Retinal pigment epithelial cell (primary cell): Measurements from ENCODE around the gene KIRREL2.
A peak's percentile ranks its signal among the peaks of the same experiment; 100 is the strongest.

Experiments used
- DNase-seq: peaks from one replicate; pipeline ENCODE4 v3.0.0-alpha.2; 2010; ENCODE audit warnings: low read depth
- H3K4me3 ChIP-seq: 2 replicates; pipeline ENCODE4 v1.5.1; 2011; ENCODE audit warnings: mild to moderate bottlenecking, low read length, control low read depth, moderate library complexity
- CTCF ChIP-seq: conservative IDR thresholded peaks from 2 replicates; pipeline ENCODE4 v1.5.1; 2011; ENCODE audit warnings: low read depth, low read length, control low read depth, inconsistent platforms

The KIRREL2 gene

GRCh38 chr19:35816846-35817245 lies 39.9 kb upstream of the KIRREL2 start:
- DNase-seq: no peak

GRCh38 chr19:35818445-35818844 lies 38.3 kb upstream of the KIRREL2 start:
- no peak for TF ChIP-seq CTCF
- no peak overlapping the region for H3K4me3 ChIP-seq
- no peak for DNase-seq

More at GRCh38 chr19:35816846-35817245, 39.9 kb upstream of the KIRREL2 start:
- no peak for TF ChIP-seq CTCF
- H3K4me3 ChIP-seq: no peak overlapping the region

- H3K4me3 ChIP-seq: no peak overlapping the region
- no peak for TF ChIP-seq CTCF
- no peak for DNase-seq
Measured at GRCh38 chr19:35822579-35822978, 34.1 kb upstream of the KIRREL2 start.

GRCh38 chr19:35824150-35824549 lies 32.6 kb upstream of the KIRREL2 start:
- H3K4me3 ChIP-seq: no peak overlapping the region
- no peak for TF ChIP-seq CTCF
- DNase-seq: no peak

GRCh38 chr19:35828692-35829301 lies 27.9 kb upstream of the KIRREL2 start:
- no peak overlapping the region for H3K4me3 ChIP-seq
- no peak for TF ChIP-seq CTCF
- DNase-seq: peak; percentile 14

- TF ChIP-seq CTCF: no peak
- H3K4me3 ChIP-seq: no peak overlapping the region
- no peak for DNase-seq
Measured at GRCh38 chr19:35830986-35831385, 25.7 kb upstream of the KIRREL2 start.

GRCh38 chr19:35832054-35832453 lies 24.7 kb upstream of the KIRREL2 start:
- H3K4me3 ChIP-seq: no peak overlapping the region
- no peak for TF ChIP-seq CTCF
- no peak for DNase-seq
